Memory B cell (primary cell): Measurements from ENCODE around the gene NXN.
"Not testable (repeated sequence)": the region's sequence is repeated elsewhere in the genome, so short reads cannot be mapped to it uniquely, and the experiment has no call there.

Experiments
- ATAC-seq: fragments of 150-1000 bp; cut with Tn5 transposase; 2 replicates; pipeline ENCODE4 v1.10.0; 2021; ENCODE audit warnings: low read depth, mild to moderate bottlenecking, moderate library complexity
- DNase-seq, 2 donors: peaks; one replicate each; pipeline ENCODE4 v3.0.0; 2022; ENCODE audit warnings: low spot score in 2 of 2
- H3K27ac Mint-ChIP-seq: one replicate; pipeline ENCODE4 v1.8.0; 2022; ENCODE audit warnings: mild to moderate bottlenecking, moderate library complexity, mixed read lengths
- H3K27me3 Mint-ChIP-seq: one replicate; pipeline ENCODE4 v1.8.0; 2022; ENCODE audit warnings: mixed read lengths
- H3K36me3 Mint-ChIP-seq: one replicate; pipeline ENCODE4 v1.8.0; 2022; ENCODE audit warnings: mild to moderate bottlenecking, mixed read lengths
- H3K4me1 Mint-ChIP-seq: one replicate; pipeline ENCODE4 v1.8.0; 2022; ENCODE audit warnings: mixed read lengths
- H3K4me3 Mint-ChIP-seq: one replicate; pipeline ENCODE4 v1.8.0; 2022; ENCODE audit warnings: mild to moderate bottlenecking, moderate library complexity, mixed read lengths
- H3K9me3 Mint-ChIP-seq: one replicate; pipeline ENCODE4 v1.8.0; 2022; ENCODE audit warnings: mixed read lengths

The NXN gene

GRCh38 chr17:788551-788950 lies 191.0 kb downstream of the NXN start:
- DNase-seq = no peak
- H3K36me3 Mint-ChIP-seq = peaks cover 18% of the 10 kb centered on the region
- H3K27me3 Mint-ChIP-seq = no peaks in the 10 kb centered on the region
- peaks cover 1% of the 10 kb centered on the region for H3K9me3 Mint-ChIP-seq
- ATAC-seq = no peak
- H3K4me1 Mint-ChIP-seq = peaks cover 5% of the 10 kb centered on the region
- H3K4me3 Mint-ChIP-seq = no peak overlapping the region
- H3K27ac Mint-ChIP-seq = no peak overlapping the region

- Mint-ChIP-seq H3K9me3 (peaks cover 1% of the 10 kb centered on the region), H3K4me1 (peaks cover 8% of the 10 kb centered on the region), H3K36me3 (peaks cover 18% of the 10 kb centered on the region), H3K4me3 (no peak overlapping the region), H3K27me3 (no peaks in the 10 kb centered on the region), H3K27ac (no peak overlapping the region)
- DNase-seq = no peak
- ATAC-seq = no peak
These were observed 191.8 kb downstream of the NXN start for GRCh38 chr17:787641-788221.

- not testable (repeated sequence) for H3K9me3 Mint-ChIP-seq, H3K27ac Mint-ChIP-seq, H3K4me3 Mint-ChIP-seq, ATAC-seq, DNase-seq, H3K27me3 Mint-ChIP-seq
- H3K36me3 Mint-ChIP-seq = peaks cover 14% of the 10 kb centered on the region
- H3K4me1 Mint-ChIP-seq = peaks cover 17% of the 10 kb centered on the region
These were observed 193.7 kb downstream of the NXN start for GRCh38 chr17:785901-786300.

GRCh38 chr17:784143-784542 lies 195.4 kb downstream of the NXN start:
- Mint-ChIP-seq H3K27ac (no peak overlapping the region), H3K36me3 (peaks cover 9% of the 10 kb centered on the region), H3K4me1 (peaks cover 20% of the 10 kb centered on the region), H3K27me3 (no peaks in the 10 kb centered on the region), H3K9me3 (no peaks in the 10 kb centered on the region), H3K4me3 (peak overlapping the region; percentile 44)
- ATAC-seq (no peak), DNase-seq (no peak)

DNA sequence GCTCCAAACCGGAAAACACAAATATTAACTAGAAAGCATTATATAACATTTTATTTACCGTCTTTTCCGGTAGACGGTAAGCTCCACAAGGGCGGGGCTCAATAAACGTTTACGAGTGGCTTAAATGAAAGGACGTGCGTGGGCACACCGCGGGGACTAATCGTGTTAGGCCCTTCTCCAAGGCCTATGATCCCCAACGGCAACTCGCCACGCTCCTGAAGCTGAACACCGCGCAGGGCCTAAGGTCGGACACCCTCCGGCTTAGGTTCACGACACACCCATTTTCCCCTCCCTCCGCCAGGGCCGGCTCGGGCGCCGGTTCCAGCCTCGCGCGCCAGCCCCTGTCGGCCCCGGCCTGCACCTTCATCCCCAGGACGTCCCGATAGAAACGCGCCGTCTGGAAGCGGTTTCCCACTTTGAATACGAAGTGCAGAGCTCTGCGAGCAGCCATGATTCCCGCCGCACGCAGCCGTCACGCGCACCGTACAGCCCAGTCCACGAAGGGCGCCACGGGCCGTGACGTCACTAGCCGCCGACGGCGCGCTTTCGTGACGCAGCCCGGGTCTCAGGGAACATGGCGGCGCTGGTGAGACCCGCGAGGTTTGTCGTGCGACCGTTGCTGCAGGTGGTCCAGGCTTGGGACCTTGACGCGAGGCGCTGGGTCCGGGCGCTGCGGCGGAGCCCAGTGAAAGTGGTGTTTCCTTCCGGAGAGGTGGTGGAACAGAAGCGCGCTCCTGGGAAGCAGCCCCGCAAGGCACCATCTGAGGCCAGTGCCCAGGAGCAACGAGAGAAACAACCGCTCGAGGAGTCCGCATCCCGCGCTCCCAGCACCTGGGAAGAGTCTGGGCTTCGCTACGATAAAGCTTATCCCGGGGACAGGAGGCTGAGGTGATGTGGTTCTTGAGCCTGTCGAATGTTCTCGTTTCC lies 197.5 kb downstream of the NXN start, which contains the start of the genes GLOD4 and MRM3:
Gene GLOD4, minus strand, starts transcription at position 476 of the 927 bp plus-strand sequence. Its CDS starts 25 bp downstream, at position 451.
Gene MRM3, plus strand, starts transcription at position 549 of the 927 bp plus-strand sequence. Its CDS starts 26 bp downstream, at position 575.
- DNase-seq = peak; percentile 96 to 100
- Mint-ChIP-seq H3K4me3 (peak within 1 kb of the TSS; percentile 100), H3K36me3 (peaks cover 9% of the 10 kb centered on the region), H3K9me3 (no peaks in the 10 kb centered on the region), H3K27ac (peak within 1 kb of the TSS; percentile 100), H3K27me3 (no peaks in the 10 kb centered on the region), H3K4me1 (peaks cover 20% of the 10 kb centered on the region)
- ATAC-seq = peak; percentile 95

- Mint-ChIP-seq H3K27ac (no peak overlapping the region), H3K4me1 (peaks cover 23% of the 10 kb centered on the region), H3K27me3 (no peaks in the 10 kb centered on the region), H3K36me3 (peaks cover 25% of the 10 kb centered on the region), H3K4me3 (no peak overlapping the region), H3K9me3 (no peaks in the 10 kb centered on the region)
- DNase-seq = no peak
- ATAC-seq = no peak
These were observed 201.5 kb downstream of the NXN start for GRCh38 chr17:778096-778495.

GRCh38 chr17:774313-774584 lies 205.3 kb downstream of the NXN start:
- no peak overlapping the region for H3K4me3 Mint-ChIP-seq
- H3K27ac Mint-ChIP-seq = no peak overlapping the region
- no peaks in the 10 kb centered on the region for H3K9me3 Mint-ChIP-seq
- peaks cover 8% of the 10 kb centered on the region for H3K4me1 Mint-ChIP-seq
- no peak for ATAC-seq
- peaks cover 35% of the 10 kb centered on the region for H3K36me3 Mint-ChIP-seq
- no peaks in the 10 kb centered on the region for H3K27me3 Mint-ChIP-seq
- DNase-seq = no peak

DNA sequence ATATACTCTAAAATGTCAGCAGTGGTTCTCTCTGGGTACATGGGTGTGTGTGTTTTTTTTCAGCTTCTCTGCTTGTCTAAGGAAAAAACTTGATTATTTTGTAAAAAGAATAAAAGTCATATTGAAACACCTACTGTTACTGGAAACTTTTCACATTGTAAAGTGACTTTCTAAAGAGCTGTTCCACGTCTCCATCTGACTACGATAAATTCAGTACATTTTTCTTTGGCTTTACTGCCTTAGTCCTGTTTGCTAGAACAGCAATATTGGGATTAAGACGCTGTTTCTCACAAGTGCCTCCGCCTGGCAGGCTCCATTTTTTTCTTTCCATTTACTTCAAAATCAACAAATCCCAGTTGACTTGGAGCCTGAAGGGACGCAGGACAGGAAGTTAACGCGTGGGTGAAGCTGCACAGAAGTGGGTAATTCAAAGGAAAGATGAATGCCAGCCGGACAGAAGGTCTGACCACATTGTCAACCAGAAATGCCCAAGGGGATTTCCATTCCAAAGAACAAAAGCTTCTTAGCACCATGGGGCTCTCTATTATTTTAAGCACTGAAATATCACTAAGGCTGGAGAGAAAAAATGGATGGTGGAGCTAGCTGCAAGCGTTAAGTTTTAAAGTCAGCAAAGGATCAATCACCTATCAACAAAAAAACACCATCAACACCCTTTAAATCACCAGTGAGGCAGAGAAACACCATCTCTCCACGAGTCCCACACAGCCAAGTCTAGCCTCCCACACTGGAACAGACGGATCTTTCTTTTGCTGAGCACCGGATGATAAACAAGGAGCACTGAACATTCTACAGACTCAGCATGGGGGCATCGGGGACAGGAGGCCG lies 205.9 kb downstream of the NXN start:
- Mint-ChIP-seq H3K9me3 (no peaks in the 10 kb centered on the region), H3K27ac (no peak overlapping the region), H3K4me1 (peaks cover 8% of the 10 kb centered on the region), H3K27me3 (no peaks in the 10 kb centered on the region), H3K4me3 (no peak overlapping the region), H3K36me3 (peaks cover 40% of the 10 kb centered on the region)
- DNase-seq (no peak), ATAC-seq (no peak)

DNA sequence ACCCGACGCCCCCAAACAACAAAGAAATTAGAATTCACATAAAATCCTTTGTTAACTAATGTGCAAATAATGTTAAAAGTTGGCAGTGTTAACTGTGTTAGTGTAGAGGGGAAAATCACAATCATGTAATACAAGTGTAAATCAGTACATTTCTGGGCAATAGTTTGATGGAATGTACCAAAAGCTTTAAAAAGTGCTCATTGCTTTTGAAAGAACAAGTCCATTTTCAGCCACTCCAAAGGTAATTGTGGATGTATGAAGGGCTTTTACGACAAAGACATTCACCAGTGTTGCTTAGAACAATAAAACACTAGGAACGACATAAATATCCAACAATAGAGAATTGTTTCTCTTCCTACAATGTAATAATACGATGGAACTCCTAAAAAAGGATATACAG lies 206.6 kb downstream of the NXN start:
- no peak for ATAC-seq
- Mint-ChIP-seq H3K27ac (no peak overlapping the region), H3K4me3 (no peak overlapping the region), H3K9me3 (no peaks in the 10 kb centered on the region), H3K27me3 (no peaks in the 10 kb centered on the region), H3K4me1 (peaks cover 8% of the 10 kb centered on the region), H3K36me3 (peaks cover 43% of the 10 kb centered on the region)
- DNase-seq = no peak

DNA sequence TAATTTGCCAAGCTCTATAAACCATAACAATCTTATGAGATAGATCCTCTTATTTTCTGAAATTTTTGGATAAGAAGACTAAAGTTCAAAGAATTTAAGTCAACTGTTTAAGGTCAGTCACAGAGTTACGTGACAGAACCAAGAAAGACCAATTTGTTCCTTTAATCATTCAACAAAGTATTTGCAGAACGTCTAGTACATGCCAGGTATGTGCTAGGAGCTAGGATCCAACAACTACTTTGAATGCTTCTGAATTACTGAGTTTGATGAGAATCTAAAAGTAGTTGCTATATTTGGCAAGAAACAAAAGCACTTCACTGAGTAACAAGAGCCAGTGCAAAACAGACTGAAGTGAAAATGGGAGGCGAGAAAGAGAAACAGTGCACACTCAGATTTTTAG lies 212.5 kb downstream of the NXN start:
- no peak for DNase-seq
- Mint-ChIP-seq H3K27ac (no peak overlapping the region), H3K9me3 (no peaks in the 10 kb centered on the region), H3K4me3 (no peak overlapping the region), H3K36me3 (peaks cover 42% of the 10 kb centered on the region), H3K4me1 (peaks cover 3% of the 10 kb centered on the region), H3K27me3 (no peaks in the 10 kb centered on the region)
- no peak for ATAC-seq

DNA sequence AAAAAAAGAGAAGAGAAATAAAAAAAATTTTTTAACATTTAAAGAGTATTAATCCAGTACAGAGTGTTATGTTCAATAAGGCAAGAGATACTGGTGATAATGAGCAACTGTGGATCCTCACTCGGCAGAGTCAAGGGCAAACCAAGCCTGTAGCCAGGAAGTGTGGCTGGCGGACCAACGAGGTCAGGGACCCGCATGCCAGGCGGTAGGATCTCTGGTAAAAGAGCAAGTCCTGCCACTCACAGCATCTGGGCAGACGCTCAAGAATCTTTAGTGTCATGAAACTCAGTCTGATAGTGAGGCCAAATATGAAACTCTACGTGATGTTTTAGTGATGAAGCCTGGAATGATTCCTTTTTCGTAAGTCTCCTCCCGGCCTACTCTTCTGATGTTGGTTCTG lies 219.2 kb downstream of the NXN start:
- Mint-ChIP-seq H3K27ac (no peak overlapping the region), H3K4me3 (no peak overlapping the region), H3K36me3 (peaks cover 27% of the 10 kb centered on the region), H3K4me1 (peaks cover 3% of the 10 kb centered on the region), H3K9me3 (no peaks in the 10 kb centered on the region), H3K27me3 (no peaks in the 10 kb centered on the region)
- ATAC-seq (no peak), DNase-seq (no peak)

- no peak for DNase-seq
- Mint-ChIP-seq H3K27ac (no peak overlapping the region), H3K4me1 (no peaks in the 10 kb centered on the region), H3K36me3 (peaks cover 23% of the 10 kb centered on the region), H3K4me3 (no peak overlapping the region), H3K27me3 (no peaks in the 10 kb centered on the region), H3K9me3 (no peaks in the 10 kb centered on the region)
- ATAC-seq = no peak
These were observed 219.6 kb downstream of the NXN start for GRCh38 chr17:759964-760363.

GRCh38 chr17:756010-756567 lies 223.5 kb downstream of the NXN start:
- H3K27me3 Mint-ChIP-seq, DNase-seq, H3K9me3 Mint-ChIP-seq, ATAC-seq, H3K4me3 Mint-ChIP-seq, H3K27ac Mint-ChIP-seq: not testable (repeated sequence)
- Mint-ChIP-seq H3K36me3 (peaks cover 11% of the 10 kb centered on the region), H3K4me1 (peaks cover 10% of the 10 kb centered on the region)
